ENCODE results near the gene PPT2. TPM values are rescaled to one million over a fixed set of nuclear protein-coding genes. Genes with fewer than 3 reads are reported as not detected.

The PPT2 gene
- total and polyA plus RNA-seq, 2 of the 13 experiments (the other 11 are each of a cell fraction or from before 2014, with no cell fraction given) = 39.2 to 61.8 TPM

- peak; percentile 89; the same call in 1 of the 2 replicates for TF ChIP-seq HBP1 (CRISPR knock-in tag; IDR thresholded peaks at IDR 0.05; ENCODE audit: low read depth)
- peak; percentile 71; the same call in 1 of the 2 replicates for TF ChIP-seq ZNF605 (CRISPR knock-in tag; IDR thresholded peaks at IDR 0.05)
- peak; percentile 61 for TF ChIP-seq POLR2AphosphoS5 (IDR thresholded peaks at IDR 0.05; ENCODE audit: low read depth, low read length)
- TF ChIP-seq CHD2 (IDR thresholded peaks at IDR 0.05; ENCODE audit: low read depth, low read length) = peak; percentile 90
- no peak for TF ChIP-seq ZNF770 (CRISPR knock-in tag; IDR thresholded peaks at IDR 0.05)
- TF ChIP-seq ARNTL (CRISPR knock-in tag; IDR thresholded peaks at IDR 0.05) = peak; percentile 74
- TF ChIP-seq ETV5 (CRISPR knock-in tag; IDR thresholded peaks at IDR 0.05; ENCODE audit: borderline replicate concordance) = peak; percentile 82
- peak; percentile 68; the same call in 1 of the 2 replicates for TF ChIP-seq SP2 (CRISPR knock-in tag; IDR thresholded peaks at IDR 0.05)
- TF ChIP-seq SSRP1 (CRISPR knock-in tag; IDR thresholded peaks at IDR 0.05) = no peak
- TF ChIP-seq XBP1 (CRISPR knock-in tag; IDR thresholded peaks at IDR 0.05) = no peak
- peak; percentile 93 for TF ChIP-seq ZNF335 (CRISPR knock-in tag; IDR thresholded peaks at IDR 0.05)
- no peak; the same call in 1 of the 2 replicates for TF ChIP-seq ZC3H13 (CRISPR knock-in tag; IDR thresholded peaks at IDR 0.05)
- no peak for TF ChIP-seq CENPBD1 (CRISPR knock-in tag; IDR thresholded peaks at IDR 0.05; ENCODE audit: borderline replicate concordance, low read depth)
- peak; percentile 73 for TF ChIP-seq MED8 (CRISPR knock-in tag; IDR thresholded peaks at IDR 0.05; ENCODE audit: insufficient replicate concordance)
- TF ChIP-seq ZNF598 (CRISPR knock-in tag; IDR thresholded peaks at IDR 0.05; ENCODE audit: borderline replicate concordance) = no peak
- no peak for TF ChIP-seq HHEX (CRISPR knock-in tag; IDR thresholded peaks at IDR 0.05)
- TF ChIP-seq RFX1 (IDR thresholded peaks at IDR 0.05) = peak; percentile 70
- TF ChIP-seq DRAP1 (CRISPR knock-in tag; IDR thresholded peaks at IDR 0.05) = peak; percentile 69; the same call in 1 of the 2 replicates
- TF ChIP-seq ZFP36 (IDR thresholded peaks at IDR 0.05; ENCODE audit: borderline replicate concordance, low read depth, low read length, partially characterized antibody) = no peak
- TF ChIP-seq CEBPG (CRISPR knock-in tag; IDR thresholded peaks at IDR 0.05) = peak; percentile 35; the same call in 1 of the 2 replicates
- no peak for TF ChIP-seq SP1 (IDR thresholded peaks at IDR 0.05)
- TF ChIP-seq SP1 (CRISPR knock-in tag; IDR thresholded peaks at IDR 0.05) = peak; percentile 77
- no peak for TF ChIP-seq FLYWCH1 (CRISPR knock-in tag; IDR thresholded peaks at IDR 0.05)
- peak; percentile 71 for TF ChIP-seq SNAPC2 (CRISPR knock-in tag; IDR thresholded peaks at IDR 0.05)
- TF ChIP-seq ZNF414 (CRISPR knock-in tag; IDR thresholded peaks at IDR 0.05) = no peak
- no peak for TF ChIP-seq FOSL1 (CRISPR knock-in tag; IDR thresholded peaks at IDR 0.05; ENCODE audit: borderline replicate concordance)
- TF ChIP-seq ZNF878 (CRISPR knock-in tag; IDR thresholded peaks at IDR 0.05) = 0 out of 2 replicates have a peak, but pooled peaks have one; percentile 27
Measured at GRCh38 chr6:32153564-32154513, at the start of gene PPT2 (continued).
